ENCODE measurements around the gene MYO18B.

- TF ChIP-seq CTCF (IDR thresholded peaks at IDR 0.05; ENCODE audit: low read depth, low read length) (no peak), EZH2phosphoT487 (IDR thresholded peaks at IDR 0.05; ENCODE audit: low read depth) (no peak)
Measured at GRCh38 chr22:25923914-25924313, 181.9 kb downstream of the MYO18B start.
